ENCODE measurements around the gene PANK4.
A peak's percentile ranks its signal among the peaks of the same experiment; 100 is the strongest.
"Not testable (repeated sequence)": the region's sequence is repeated elsewhere in the genome, so short reads cannot be mapped to it uniquely, and the experiment has no call there.

The PANK4 gene

DNA sequence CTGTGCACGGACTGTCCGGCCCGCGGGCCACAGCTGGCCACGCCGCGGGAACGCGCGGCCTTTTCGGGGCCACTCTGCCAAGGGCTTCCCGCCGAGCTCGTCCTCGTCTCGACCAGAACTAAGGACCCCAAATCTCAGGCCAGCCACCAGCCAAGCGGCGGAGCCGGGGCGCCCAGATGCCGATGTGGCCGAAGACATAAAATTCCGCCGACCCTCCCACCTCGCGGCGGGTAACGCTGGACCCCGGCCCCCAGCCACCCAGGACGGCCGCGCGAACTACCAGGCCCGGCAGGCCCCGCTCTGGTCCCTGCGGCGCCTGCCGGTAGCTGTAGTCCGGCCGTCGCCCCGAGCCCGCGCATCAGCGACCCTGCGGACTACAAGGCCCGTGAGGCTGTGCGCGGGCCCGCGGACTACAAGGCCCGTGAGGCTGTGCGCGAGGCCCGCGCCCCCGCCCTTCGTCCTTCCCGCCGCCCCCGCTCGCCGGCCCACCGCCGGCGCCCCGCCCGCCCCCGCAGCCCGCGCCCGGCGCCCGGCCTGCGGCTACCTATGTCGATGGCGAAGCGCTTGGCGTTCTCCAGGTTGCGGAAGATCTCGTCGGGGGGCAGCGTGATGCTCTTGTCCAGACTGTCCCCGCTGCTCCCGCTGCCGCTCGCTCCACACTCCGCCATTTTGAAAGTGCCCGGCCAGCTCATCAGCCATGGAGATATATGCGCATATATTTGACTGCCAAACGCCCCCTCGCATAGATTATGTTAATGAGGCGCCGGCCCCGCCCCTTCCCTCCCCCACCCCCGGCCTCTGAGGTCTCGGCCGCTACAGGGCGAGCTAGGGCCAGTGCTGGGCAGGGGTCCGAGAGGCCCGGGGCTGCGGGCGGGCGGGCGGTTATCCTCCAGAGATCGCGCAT, at the start of gene PANK4:
Gene PANK4, minus strand, starts transcription at position 677 of the 904 bp plus-strand sequence. Its CDS starts 9 bp downstream, at position 668.
- peak; percentile 92 for DNase-seq (ENCODE audit: low read depth)

DNA sequence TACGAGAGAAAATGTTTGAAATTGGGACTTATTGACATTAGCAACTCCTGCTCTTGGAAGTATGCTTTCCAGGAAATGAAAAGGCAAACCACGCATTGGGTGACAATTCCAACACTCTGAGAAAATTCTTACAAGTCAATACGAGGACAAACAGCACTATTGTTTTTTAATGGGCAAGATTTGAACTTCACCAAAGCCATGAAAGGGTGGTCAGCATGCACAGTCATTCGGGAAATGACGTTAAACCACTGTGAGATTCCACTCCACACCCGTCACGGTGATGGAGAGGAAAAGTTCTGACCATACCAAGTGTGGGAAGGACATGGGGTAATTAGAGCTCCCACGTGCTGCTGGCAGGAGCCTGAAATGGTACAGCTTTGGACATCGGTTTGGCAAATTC, 48.0 kb upstream of the PANK4 start:
- no peak for DNase-seq (ENCODE audit: low read depth)

DNA sequence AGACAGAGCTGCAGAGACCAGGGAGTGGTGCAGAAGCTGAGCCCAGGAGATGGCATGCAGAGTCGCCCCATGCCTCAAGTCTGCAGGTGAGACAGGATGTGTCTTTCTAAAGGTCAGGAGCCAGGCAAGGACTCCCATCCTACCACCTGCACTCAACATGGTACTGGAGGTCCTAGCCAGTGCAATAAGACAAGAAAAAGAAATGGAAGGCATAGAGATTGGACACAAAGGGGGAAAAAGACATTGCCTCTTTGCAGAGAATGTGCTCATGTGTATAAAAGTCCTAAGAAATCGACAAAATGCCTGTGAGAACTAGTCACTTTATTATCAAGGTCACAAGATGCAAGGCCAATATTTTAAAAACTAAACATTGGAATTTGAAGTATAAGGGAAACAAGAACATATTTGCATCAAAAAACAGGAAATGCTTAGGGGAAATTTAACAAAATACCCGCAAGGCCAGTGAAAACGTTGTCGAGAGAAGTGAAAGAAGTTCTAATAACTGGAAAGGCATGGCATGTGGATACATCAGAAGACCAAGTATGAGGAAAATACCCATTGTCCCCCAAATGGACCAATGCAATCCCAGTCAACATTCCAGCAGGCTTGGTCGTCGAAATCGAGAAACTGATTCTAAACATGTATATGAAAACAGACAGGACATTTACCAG, 47.0 kb upstream of the PANK4 start:
- no peak for DNase-seq (ENCODE audit: low read depth)

DNA sequence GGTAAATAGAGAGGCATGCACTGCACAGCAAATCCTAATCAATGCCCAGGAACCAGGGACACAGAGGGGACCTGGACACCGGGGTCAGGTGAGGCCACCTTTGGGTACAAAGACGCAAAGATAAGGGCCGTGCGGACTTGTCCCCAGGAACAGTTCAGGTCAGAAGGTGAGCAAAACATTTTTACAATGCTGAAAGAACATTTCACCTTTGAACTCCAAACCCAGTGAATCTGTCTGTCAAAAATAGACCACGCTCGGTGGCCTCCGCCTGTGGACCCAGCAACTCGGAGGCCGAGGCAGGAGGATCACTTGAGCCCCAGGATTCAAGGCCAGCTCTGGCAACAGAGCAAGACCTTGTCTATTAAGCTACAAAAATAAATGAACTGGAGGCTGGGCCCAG, 45.0 kb upstream of the PANK4 start:
- no peak for DNase-seq (ENCODE audit: low read depth)

DNA sequence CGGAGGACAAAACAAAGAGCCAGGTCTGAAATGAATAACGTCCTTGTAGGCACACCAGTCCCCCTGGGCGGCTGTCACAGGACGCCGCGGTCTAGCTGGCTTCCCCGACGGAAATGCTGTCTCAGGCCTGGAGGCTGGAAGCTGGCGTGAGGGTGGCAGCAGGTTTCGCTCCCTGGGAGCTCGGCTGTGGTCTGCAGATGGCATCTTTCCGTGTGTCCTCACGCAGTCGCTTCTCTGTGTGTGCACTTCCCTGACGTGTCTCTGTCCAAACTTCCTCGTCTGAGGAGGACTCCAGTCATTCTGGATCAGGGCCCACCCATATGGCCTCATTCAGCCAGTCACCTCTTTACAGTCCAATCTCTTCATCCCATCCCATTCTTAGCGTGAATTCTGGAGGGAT, 43.9 kb upstream of the PANK4 start:
- DNase-seq (ENCODE audit: low read depth): no peak

DNA sequence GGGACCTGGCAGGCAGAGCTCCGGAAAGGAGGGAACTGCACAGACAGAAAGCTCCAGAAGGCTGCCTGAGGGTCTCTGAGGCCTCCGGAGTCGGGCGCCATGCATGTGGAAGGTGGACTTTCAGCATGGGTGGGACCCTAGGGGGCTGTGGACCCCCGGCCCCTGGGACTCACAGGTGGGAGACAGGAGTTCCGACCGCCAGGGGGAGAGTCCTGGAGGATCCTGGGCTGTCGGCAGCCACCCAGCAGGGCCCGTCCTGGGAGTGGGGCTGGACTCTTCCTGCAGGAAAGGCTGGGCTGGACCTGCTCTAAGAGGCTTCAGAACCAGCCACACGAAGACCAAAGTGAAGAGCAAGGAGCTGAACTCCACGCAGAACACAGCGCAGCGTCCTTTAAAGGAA, 43.3 kb upstream of the PANK4 start:
- DNase-seq (ENCODE audit: low read depth): not testable (repeated sequence)

DNA sequence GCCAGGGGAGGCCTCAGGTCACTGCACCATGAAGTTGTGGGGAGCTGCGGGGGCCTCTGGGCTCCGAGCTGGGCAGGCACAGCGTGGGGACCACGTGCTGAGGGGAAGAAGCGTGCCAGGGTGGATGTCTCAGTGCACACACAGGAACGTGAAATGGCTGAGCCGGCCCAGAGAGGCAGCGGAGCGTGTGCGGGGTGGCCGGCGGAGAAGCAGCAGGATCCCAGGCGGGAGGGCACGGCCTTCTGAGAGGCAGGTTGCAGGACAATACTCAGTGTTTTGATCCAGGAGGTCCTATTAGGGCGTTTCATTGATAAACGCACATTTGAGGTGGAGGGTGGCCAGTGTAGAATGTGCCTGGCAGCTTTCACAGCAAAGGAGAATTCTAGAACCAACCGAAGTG, 42.7 kb upstream of the PANK4 start:
- no peak for DNase-seq (ENCODE audit: low read depth)

DNA sequence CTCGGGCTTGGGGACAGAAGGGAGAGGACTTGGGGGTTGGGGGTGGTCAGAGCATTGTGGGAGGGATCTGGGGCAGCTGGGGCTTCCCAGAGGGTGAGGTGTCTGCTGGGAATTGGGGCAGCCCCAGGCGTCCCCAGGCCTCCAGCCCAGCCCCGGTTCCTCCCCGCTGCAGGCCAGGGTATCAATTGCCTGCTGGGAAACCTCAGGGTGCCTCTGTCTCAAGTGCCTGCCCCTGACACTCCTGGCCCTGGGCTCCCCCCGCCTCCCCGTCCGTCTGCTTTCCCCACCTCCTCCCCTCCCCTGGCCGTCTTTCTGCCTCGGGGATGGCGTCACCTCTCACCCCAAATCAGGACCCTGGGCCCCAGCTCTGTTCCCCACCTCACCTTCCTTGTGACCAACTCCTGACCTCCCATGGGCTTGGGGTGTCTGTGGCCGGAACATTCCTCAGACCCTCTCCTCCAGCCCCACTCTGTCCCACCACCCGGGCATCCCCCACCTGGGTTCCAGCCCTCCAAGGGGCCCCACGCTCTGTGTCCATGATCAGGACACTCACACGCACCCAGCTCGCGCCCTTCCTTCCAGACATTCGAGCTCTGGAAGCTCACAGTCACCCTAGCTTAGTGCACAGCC, 41.9 kb upstream of the PANK4 start:
- DNase-seq (ENCODE audit: low read depth): not testable (repeated sequence)

DNA sequence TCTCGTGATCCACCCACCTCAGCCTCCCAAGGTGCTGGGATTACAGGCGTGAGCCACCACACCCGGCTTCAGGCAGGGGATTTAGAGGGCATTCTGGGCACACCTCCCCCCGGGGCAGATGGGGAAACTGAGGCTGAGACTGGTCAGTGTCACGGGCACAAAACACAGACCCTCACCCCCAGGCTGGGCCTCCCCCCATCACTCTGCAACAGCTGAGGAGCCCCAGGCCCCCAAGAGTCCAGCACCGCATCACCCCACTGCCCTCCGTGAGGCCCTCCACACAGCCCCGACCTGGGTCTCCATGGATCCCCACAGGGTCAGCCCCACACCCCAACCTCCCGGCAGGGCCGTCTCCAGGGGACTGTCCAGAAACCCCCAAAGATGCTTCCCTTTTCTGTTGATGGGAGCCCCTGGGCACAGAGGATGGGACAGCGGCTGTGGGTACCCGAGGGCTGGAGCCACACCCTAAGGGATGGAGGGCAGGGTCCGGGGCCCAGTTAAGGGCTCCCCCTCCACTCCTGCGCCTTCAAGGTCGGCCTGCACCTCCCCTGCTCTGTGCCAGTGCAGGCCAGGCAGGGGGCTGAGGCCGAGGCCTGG, 40.8 kb upstream of the PANK4 start:
- no peak for DNase-seq (ENCODE audit: low read depth)

DNA sequence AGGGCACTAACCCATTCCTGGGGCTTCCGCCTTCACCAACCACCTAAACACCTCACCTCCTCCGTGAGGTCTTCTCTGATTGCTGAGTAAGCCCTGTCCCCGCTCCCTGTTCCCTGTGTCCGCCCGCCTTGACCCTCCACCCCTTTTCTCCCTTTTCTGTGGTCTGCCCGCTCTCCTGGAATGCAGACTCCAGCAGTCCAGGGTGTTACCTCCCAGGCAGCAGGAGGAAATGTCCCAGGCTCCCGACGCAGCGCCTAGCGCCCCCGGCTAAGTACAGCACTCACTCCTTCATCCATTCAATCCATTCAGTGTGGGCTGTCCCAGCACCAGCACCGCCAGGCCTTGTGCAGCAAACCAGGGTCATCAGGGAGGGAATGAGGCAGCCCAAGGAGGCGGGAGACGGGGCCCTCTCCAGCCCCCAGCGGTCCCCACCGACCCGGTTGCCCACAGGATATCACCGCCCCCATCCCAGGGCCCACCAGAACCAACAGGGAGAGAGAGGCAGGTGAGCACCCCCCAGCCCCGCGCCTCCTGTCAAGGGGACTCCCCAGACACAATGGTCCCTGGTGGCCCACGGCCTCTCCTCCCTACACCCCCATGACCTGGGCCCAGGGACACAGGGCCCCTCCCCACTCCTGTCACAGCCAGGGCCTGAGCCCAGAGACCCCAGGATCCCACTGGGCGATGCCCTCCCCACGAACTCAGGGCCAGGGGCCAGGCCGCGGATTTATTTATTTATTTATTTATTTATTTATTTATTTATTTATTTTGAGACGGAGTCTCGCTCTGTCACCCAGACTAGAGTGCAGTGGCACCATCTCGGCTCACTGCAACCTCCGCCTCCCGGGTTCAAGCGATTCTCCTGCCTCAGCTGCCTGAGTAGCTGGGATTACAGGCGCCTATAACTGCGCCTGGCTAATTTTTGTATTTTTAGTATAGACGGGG, 40.0 kb upstream of the PANK4 start:
- DNase-seq (ENCODE audit: low read depth): no peak

DNA sequence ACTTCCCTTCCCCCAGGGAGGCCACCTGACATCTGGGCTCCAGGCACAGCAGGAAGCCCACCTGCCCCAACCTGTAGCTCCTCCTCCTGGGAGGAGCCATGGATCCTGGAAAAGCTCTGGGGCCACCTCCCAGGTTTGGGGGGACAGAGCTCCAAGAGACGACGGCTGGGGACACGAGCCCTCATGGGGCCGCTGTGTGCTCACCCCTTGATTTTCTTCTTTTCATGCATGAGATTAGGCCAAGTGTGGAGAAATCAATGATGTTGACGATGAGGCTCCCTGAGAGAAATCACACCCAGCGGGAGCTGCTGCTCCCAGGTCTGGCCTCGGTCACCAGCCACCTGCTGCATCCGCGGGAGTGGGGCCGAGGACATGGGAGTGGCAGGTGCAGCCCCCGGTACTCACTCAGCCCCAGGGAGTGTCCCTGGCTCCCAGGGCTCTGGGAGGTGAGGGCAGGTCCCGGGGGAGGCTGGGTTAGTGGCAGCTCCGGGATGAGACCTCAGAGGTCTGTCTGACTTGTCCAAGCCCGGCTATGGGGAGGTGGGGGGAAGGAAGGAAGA, 38.5 kb upstream of the PANK4 start:
- DNase-seq (ENCODE audit: low read depth): no peak

DNA sequence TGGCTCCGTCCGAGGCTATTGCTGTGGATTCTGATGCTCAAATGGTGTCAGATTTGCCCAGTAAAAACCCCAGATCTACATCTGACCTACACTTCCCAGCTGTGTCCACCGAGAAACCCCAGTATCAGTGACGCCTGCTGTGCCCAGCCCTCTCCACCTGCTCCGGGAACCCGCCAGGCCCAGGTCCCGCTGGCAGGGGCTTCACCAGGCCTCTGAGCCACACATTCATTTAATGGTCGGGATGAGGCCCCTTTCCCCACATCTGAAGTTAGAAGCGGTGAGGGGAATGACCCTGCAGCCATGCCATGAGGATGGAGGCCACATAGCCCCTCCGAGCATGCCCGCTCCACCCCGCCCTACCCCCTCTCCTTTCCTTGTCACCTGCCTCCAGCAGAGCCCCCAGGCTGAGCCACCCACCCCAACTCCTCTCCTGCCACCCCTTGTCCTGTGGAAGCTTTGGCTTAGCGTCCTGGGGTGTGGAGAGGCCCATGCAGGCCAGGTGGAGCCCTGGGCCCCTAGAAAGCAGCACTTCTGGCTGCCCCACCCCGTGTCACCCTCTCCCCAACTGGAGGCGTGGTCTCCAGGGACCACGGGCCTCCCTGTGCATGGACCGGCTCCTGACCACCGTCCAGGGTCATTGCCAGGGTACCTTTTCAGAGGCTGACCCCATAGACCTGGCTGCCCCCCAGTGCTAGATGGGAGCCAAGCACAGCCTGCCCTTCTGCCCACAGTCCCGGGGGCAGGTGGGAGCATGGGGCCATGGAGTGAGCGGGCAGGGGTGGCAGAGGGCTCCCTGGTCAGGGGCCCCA, 37.8 kb upstream of the PANK4 start:
- no peak for DNase-seq (ENCODE audit: low read depth)

DNA sequence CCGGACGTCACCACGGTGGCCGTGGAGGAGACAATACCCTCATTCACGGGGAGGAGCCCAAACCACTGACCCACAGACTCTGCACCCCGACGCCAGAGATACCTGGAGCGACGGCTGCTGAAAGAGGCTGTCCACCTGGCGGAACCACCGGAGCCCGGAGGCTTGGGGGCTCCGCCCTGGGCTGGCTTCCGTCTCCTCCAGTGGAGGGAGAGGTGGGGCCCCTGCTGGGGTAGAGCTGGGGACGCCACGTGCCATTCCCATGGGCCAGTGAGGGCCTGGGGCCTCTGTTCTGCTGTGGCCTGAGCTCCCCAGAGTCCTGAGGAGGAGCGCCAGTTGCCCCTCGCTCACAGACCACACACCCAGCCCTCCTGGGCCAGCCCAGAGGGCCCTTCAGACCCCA, 36.8 kb upstream of the PANK4 start:
- no peak for DNase-seq (ENCODE audit: low read depth)

DNA sequence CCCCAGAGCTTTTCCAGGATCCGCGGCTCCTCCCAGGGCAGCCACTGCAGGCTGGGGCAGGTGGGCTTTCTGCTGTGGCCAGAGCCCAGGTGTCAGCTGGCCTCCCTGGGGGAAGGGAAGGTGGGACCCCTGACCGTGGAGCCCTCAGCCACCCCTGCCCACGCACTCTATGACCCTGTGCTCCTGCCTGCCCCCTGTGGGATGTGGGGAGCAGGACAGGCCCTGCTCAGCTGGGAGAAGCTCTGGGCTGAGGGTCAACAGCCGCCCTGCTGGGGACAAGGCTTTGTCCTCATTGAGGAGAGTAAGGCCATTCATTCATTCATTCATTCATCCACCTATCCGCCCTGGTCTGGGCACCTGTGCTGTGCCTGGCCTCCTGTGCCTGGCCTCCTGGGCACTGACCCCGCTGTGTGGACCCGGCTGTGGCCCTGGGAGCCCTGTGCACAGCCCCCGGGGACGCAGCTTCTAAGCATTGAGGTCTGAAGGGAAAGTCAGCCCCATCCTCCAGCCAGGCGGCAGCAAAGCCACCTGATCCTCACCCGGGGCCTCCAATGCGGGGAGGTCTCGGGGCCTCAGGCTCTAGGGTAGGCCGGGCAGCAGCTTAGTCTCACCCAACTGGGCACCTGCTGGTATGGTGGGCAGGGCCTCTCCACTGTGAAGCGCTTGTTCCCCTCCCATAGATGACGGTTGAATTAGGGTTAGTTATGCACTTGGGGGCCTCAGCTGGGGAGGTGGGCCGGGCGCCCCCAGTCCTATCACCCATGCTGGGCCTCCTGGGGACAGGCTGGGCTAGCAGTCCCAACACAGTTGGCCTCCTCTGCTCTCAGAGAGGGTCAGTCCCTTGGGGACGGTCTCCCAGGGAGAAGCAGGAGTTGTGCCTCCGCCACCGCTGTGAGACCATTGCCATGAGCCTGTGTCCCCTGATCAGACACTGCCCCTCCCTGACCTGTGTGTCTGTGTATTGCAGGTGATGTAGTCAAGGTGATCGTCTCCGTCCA, 35.8 kb upstream of the PANK4 start:
- DNase-seq (ENCODE audit: low read depth): no peak

DNA sequence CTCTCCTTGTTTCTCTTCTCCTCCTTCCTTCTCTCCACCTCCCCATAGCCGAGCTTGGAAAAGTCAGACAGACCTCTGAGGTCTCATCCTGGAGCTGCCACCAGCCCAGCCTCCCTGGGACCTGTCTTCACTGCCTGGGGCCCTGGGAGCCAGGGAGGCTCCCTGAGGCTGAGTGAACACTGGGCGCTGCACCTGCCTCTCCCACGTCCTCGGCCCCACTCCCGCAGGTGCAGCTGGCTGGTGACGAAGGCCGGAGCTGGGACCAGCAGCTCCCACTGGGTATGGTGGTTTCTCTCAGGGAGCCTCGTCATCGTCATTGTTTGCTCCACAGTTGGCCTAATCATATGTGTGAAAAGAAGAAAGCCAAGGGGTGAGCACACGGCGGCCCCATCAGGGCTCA, 35.0 kb upstream of the PANK4 start:
- no peak for DNase-seq (ENCODE audit: low read depth)

DNA sequence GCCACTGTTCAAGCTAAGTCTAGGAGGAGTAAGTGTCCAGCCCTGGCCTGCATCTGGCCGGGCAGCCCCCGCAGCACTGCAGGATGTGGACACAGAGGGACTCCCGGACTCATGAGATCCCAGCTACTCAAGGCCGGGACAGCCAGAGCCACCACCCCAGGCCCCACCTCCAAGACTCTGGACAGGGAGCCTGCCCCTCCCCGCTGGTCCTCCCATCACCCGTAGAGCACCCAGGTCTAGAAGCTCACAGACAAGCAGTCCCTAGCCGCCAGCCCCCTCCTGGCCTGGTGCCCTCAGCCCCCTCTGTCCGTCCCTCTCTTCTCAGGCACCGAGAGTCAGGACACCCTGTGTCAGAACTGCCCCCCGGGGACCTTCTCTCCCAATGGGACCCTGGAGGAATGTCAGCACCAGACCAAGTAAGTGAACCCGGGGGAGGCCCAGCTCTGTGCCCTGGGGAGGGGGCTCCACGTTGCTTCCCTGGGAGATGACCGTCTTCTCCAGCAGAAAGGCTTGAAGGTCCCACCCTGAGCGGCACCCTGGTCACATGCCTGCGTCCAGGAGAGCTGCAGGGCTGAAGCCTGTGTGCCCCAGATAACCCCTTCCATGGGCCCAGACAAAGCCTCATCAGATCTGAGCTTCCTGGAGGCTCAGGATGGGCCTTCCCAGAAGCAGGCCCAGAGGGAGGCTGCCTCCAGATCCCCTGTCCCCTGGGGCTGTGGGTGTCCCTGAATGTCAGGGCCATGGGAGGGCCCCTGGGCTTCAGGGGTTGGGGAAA, 34.1 kb upstream of the PANK4 start:
- DNase-seq (ENCODE audit: low read depth): no peak

DNA sequence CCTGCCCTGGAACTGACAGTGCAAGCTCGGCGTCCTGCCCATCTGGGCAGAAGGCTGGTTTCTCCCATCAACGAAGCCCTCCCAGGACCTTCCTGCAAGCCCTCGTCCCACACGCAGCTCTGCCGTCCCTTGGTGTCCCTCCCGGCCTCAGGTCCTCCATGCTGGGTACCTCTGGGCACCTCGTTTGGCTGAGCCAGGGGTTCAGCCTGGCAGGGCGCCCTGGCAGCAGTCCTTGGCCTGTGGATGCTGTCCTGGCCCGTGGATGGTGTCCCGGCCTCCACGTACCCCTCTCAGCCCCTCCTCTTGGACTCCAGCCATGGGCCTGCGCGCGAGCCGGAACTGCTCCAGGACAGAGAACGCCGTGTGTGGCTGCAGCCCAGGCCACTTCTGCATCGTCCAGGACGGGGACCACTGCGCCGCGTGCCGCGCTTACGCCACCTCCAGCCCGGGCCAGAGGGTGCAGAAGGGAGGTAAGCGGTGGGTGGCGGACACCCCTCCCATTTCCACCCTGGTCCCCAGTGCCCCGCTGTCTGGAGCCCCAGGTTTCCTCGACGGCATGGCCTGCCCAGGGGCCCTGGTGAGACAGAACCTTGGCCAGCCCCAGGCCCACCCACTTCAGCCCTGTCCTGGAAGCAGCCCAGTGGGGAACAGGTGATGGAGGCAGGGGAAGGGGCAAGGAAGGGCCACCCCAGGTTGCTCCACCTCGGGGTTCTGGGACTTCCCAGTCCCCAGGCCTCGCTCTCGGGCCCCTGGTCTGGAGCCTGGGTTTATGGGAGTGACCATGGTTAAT, 33.3 kb upstream of the PANK4 start:
- DNase-seq (ENCODE audit: low read depth): no peak

Data from fibroblast of gingiva (primary cell).